Activated CD8-positive, alpha-beta T cell treated with anti-CD3 and anti-CD28 coated beads for 36 hours (primary cell): ENCODE results near the gene SDHB. TPM values are rescaled to one million over a fixed set of nuclear protein-coding genes. Genes with fewer than 3 reads are reported as not detected.

Experiments
- ATAC-seq: fragments of 200-7000 bp; cut with Tn5 transposase; one replicate; pipeline ENCODE4 v1.10.0; 2021; ENCODE audit warnings: mild to moderate bottlenecking, moderate library complexity
- CTCF ChIA-PET: fragments of 350-600 bp; sonication (Branson Sonifier 250); formaldehyde crosslinking; loops from one replicate; lab custom pipeline; 2021; ENCODE audit warnings: antibody characterized with exemption; lab: Charles Lee
- POLR2A ChIA-PET: fragments of 350-600 bp; sonication (Branson Sonifier 250); formaldehyde crosslinking; loops from one replicate; lab custom pipeline; 2021; ENCODE audit warnings: antibody characterized with exemption; lab: Charles Lee
- DNase-seq: peaks from one replicate; pipeline ENCODE4 v3.0.0-alpha.2; 2020
- H3K27ac Mint-ChIP-seq: one replicate; pipeline ENCODE4 v1.8.0; 2021; ENCODE audit warnings: mild to moderate bottlenecking, mixed read lengths
- H3K27me3 Mint-ChIP-seq: one replicate; pipeline ENCODE4 v1.8.0; 2021; ENCODE audit warnings: mixed read lengths
- H3K36me3 Mint-ChIP-seq: one replicate; pipeline ENCODE4 v1.8.0; 2021; ENCODE audit warnings: low read depth, mixed read lengths
- H3K4me1 Mint-ChIP-seq: one replicate; pipeline ENCODE4 v1.8.0; 2021; ENCODE audit warnings: low read depth, mixed read lengths
- H3K4me3 Mint-ChIP-seq: one replicate; pipeline ENCODE4 v1.8.0; 2021; ENCODE audit warnings: mild to moderate bottlenecking, moderate library complexity, mixed read lengths
- H3K9me3 Mint-ChIP-seq: one replicate; pipeline ENCODE4 v1.8.0; 2021; ENCODE audit warnings: mixed read lengths
- intact Hi-C: fragments of 100-400 bp; cut with micrococcal nuclease; formaldehyde crosslinking; loops from one replicate; pipeline ENCODE4 v1.10.0; 2022
- total RNA-seq, 2 experiments: library from RNA; stranded (reverse); gene quantifications; one replicate each; pipeline ENCODE4 v1.2.3, GENCODE V29; 2021
- TF ChIP-seq, protein P1 (sequence below): fragments of 200-600 bp; IDR thresholded peaks from one replicate; pipeline ENCODE4 v1.8.0; 2022; ENCODE audit warnings: antibody characterized with exemption, mild to moderate bottlenecking

The SDHB gene
- total RNA-seq, 2 experiments from 2014 or later: 135 to 148 TPM

- CTCF ChIA-PET: no interaction called here
These were observed 25.4 kb upstream of the SDHB start for GRCh38 chr1:17078991-17079868.

DNA sequence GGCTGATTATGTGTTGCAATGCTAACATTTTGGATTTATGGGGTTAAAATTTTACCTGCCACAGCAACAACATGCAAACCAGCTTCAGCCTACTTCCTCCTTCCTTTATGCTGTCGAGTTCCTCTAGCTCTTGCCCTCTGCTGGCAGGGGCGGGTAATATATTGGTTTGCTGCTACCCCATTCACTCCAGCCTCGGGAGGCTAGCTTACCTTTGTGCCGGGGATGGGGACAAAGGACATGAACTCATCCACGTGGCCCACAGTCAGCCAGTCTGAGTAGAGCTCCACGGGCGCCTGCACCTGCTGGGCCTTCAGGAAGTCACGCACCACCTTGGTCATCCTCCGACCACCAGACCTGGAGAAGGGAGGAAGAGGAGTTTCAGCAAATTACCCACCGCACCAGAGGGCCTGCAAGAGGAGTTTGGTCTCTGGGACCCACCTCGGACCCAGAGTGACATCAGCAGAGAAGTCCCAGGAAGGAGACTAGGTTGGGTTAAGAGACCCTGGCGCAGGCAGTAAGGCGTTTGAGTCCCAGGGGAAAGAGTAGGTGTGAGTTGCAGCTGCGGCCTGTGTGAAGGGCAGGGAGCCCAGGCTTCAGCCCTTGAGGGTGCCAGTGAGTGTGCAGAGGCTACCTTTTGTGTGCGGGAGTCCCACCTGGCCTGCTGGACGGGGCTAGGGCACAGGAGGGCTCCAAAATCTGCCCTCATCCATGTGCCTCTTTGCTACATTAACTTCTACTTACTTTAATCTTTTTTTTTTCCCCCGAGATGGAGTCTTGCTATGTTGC lies 21.8 kb upstream of the SDHB start:
- H3K4me3 Mint-ChIP-seq: no peak overlapping the region
- TF ChIP-seq, protein P1, sequence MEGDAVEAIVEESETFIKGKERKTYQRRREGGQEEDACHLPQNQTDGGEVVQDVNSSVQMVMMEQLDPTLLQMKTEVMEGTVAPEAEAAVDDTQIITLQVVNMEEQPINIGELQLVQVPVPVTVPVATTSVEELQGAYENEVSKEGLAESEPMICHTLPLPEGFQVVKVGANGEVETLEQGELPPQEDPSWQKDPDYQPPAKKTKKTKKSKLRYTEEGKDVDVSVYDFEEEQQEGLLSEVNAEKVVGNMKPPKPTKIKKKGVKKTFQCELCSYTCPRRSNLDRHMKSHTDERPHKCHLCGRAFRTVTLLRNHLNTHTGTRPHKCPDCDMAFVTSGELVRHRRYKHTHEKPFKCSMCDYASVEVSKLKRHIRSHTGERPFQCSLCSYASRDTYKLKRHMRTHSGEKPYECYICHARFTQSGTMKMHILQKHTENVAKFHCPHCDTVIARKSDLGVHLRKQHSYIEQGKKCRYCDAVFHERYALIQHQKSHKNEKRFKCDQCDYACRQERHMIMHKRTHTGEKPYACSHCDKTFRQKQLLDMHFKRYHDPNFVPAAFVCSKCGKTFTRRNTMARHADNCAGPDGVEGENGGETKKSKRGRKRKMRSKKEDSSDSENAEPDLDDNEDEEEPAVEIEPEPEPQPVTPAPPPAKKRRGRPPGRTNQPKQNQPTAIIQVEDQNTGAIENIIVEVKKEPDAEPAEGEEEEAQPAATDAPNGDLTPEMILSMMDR: peak; percentile 29
- H3K9me3 Mint-ChIP-seq: peaks cover 3% of the 10 kb centered on the region
- no peak overlapping the region for H3K27ac Mint-ChIP-seq
- ChIA-PET CTCF (interaction anchor here (0.6 to 2.0 kb wide), 4 partner anchors 10 to 124 kb away, joined by 3 to 5 read pairs (median 4); no protein-coding TSS in a partner anchor), POLR2A (interaction anchor here (0.6 to 1.3 kb wide), 2 partner anchors 13 to 379 kb away, joined by 5 read pairs; no protein-coding TSS in a partner anchor)
- ATAC-seq (no peak), DNase-seq (peak; percentile 37)
- H3K4me1 Mint-ChIP-seq: no peaks in the 10 kb centered on the region
- H3K36me3 Mint-ChIP-seq: no peaks in the 10 kb centered on the region
- intact Hi-C loops: no loop called here
- no peaks in the 10 kb centered on the region for H3K27me3 Mint-ChIP-seq

More at GRCh38 chr1:17078991-17079868, 25.4 kb upstream of the SDHB start:
- Mint-ChIP-seq H3K27ac (no peak overlapping the region), H3K4me1 (no peaks in the 10 kb centered on the region), H3K27me3 (no peaks in the 10 kb centered on the region), H3K36me3 (no peaks in the 10 kb centered on the region), H3K9me3 (peaks cover 3% of the 10 kb centered on the region), H3K4me3 (no peak overlapping the region)
- TF ChIP-seq, protein P1: no peak
- DNase-seq (no peak), ATAC-seq (no peak)
- intact Hi-C loops: no loop called here
- POLR2A ChIA-PET: interaction anchor here (0.5 kb wide), 1 partner anchor 918 kb away, joined by 3 read pairs; no protein-coding TSS in a partner anchor

- Mint-ChIP-seq H3K4me1 (no peaks in the 10 kb centered on the region), H3K4me3 (no peak overlapping the region), H3K27me3 (no peaks in the 10 kb centered on the region), H3K27ac (no peak overlapping the region), H3K36me3 (no peaks in the 10 kb centered on the region), H3K9me3 (peaks cover 3% of the 10 kb centered on the region)
- TF ChIP-seq, protein P1: no peak
- ChIA-PET POLR2A (no interaction called here), CTCF (interaction anchor here (0.6 kb wide), 1 partner anchor 110 kb away, joined by 3 read pairs; no protein-coding TSS in a partner anchor)
- DNase-seq: no peak
- intact Hi-C loops: no loop called here
- ATAC-seq: no peak
These were observed 18.0 kb upstream of the SDHB start for GRCh38 chr1:17071794-17072193.

GRCh38 chr1:17070163-17070525 lies 16.3 kb upstream of the SDHB start:
- ATAC-seq (no peak), DNase-seq (no peak)
- Mint-ChIP-seq H3K4me1 (no peaks in the 10 kb centered on the region), H3K9me3 (no peaks in the 10 kb centered on the region), H3K4me3 (no peak overlapping the region), H3K27me3 (no peaks in the 10 kb centered on the region), H3K27ac (no peak overlapping the region), H3K36me3 (no peaks in the 10 kb centered on the region)
- CTCF ChIA-PET: no interaction called here
- TF ChIP-seq, protein P1: no peak
- intact Hi-C loops: no loop called here
- POLR2A ChIA-PET: no interaction called here
